HCT116 (cell line): ENCODE results near the gene GRIPAP1. TPM values are rescaled to one million over a fixed set of nuclear protein-coding genes. Genes with fewer than 3 reads are reported as not detected.

Source experiments
- ATAC-seq: fragments of 200-7000 bp; cut with Tn5 transposase; 2 replicates; pipeline ENCODE4 v1.9.1; 2020; ENCODE audit warnings: mild to moderate bottlenecking, moderate library complexity
- BruUV-seq: library from RNA; stranded (reverse); fragments of 400-500 nt; replicated peaks from 2 replicates; lab custom pipeline; 2021; lab: Mats Ljungman, UMichigan
- CTCF ChIA-PET: fragments of 300-600 bp; sonication (Branson Sonifier 250); formaldehyde crosslinking; loops from one replicate; lab custom pipeline; 2021; ENCODE audit warnings: antibody characterized with exemption; lab: Charles Lee
- POLR2A ChIA-PET: fragments of 300-600, 350-600 bp; sonication (Branson Sonifier 250); formaldehyde crosslinking; loops from one replicate; lab custom pipeline; 2021; ENCODE audit warnings: antibody characterized with exemption; lab: Charles Lee
- RAD21 ChIA-PET, 2 experiments: fragments of 300-600 bp; sonication (Branson Sonifier 250); formaldehyde crosslinking; loops; one replicate each; lab custom pipeline; 2023; ENCODE audit warnings: low total read pairs in 2 of 2; ENCODE audit not compliant: uncharacterized antibody in 2 of 2, unreplicated experiment in 2 of 2, low non-redundant PET in 1 of 2; lab: Charles Lee
- DNase-seq: peaks from one replicate; pipeline ENCODE4 v3.0.0-alpha.2; 2010; ENCODE audit warnings: low read depth, low spot score
- H2AFZ ChIP-seq: fragments of 200-600 bp; shearing (Covaris generic), sonication (generic); 2 replicates; pipeline ENCODE4 v1.6.1; 2017; ENCODE audit warnings: low read depth, mixed run types, mixed read lengths, antibody characterized with exemption, low read length; ENCODE audit not compliant: poor library complexity, severe bottlenecking
- H3K27ac ChIP-seq: 2 replicates; pipeline ENCODE4 v1.5.1; 2012; ENCODE audit warnings: low read depth, low read length
- H3K27me3 ChIP-seq: fragments of 200-600 bp; sonication (generic); 2 replicates; pipeline ENCODE4 v1.6.1; 2016; ENCODE audit warnings: mixed run types, low read length, mixed read lengths; ENCODE audit not compliant: insufficient read depth
- H3K36me3 ChIP-seq, 2 experiments: fragments of 200-500 bp in 1 of 2; fragments of 200-600 bp in 1 of 2; sonication (Bioruptor generic) in 1 of 2; sonication (generic) in 1 of 2; 2 replicates each; pipeline versions ENCODE4 v1.5.1 to v1.6.1; 2014 to 2016; ENCODE audit warnings: low read length in 2 of 2, inconsistent platforms in 1 of 2, mixed read lengths in 1 of 2, mixed run types in 1 of 2; ENCODE audit not compliant: insufficient read depth in 2 of 2, control insufficient read depth in 1 of 2
- H3K4me1 ChIP-seq, 2 experiments: fragments of 200-600 bp in 1 of 2; sonication (generic) in 1 of 2; 2 replicates each; pipeline versions ENCODE4 v1.5.1 to v1.6.1; 2012 to 2017; ENCODE audit warnings: low read length in 2 of 2, inconsistent platforms in 1 of 2, mild to moderate bottlenecking in 1 of 2, mixed read lengths in 1 of 2, mixed run types in 1 of 2, moderate library complexity in 1 of 2; ENCODE audit not compliant: insufficient read depth in 2 of 2, control insufficient read depth in 1 of 2
- H3K4me2 ChIP-seq: fragments of 200-600 bp; sonication (generic); 2 replicates; pipeline ENCODE4 v1.6.1; 2017; ENCODE audit warnings: mixed run types, low read length, mixed read lengths
- H3K4me3 ChIP-seq, 2 experiments: fragments of 200-600 bp in 1 of 2; sonication (generic) in 1 of 2; replicated peaks in 1 of 2; 2 replicates each; pipeline ENCODE4 v1.5.1; 2011 to 2016; ENCODE audit warnings: low read length in 2 of 2, control low read depth in 1 of 2, low read depth in 1 of 2, mild to moderate bottlenecking in 1 of 2, mixed read lengths in 1 of 2, mixed run types in 1 of 2
- H3K79me2 ChIP-seq: fragments of 200-600 bp; sonication (generic); 2 replicates; pipeline ENCODE4 v1.6.1; 2017; ENCODE audit warnings: mild to moderate bottlenecking, mixed run types, low read length, moderate library complexity, mixed read lengths; ENCODE audit not compliant: insufficient read depth
- H3K9ac ChIP-seq: fragments of 200-600 bp; sonication (generic); 2 replicates; pipeline ENCODE4 v1.6.1; 2016; ENCODE audit warnings: low read length, mixed read lengths
- H3K9me2 ChIP-seq: fragments of 200-600 bp; sonication (generic), shearing (Covaris generic); 2 replicates; pipeline ENCODE4 v1.6.1; 2017; ENCODE audit warnings: mixed run types, mild to moderate bottlenecking, moderate library complexity; ENCODE audit not compliant: insufficient read depth
- H3K9me3 ChIP-seq, 2 experiments: fragments of 200-500 bp in 1 of 2; fragments of 200-600 bp in 1 of 2; sonication (Bioruptor generic) in 1 of 2; sonication (generic) in 1 of 2; 2 replicates each; pipeline ENCODE4 v1.6.1; 2014 to 2017; ENCODE audit warnings: low read length in 2 of 2, mixed read lengths in 2 of 2, inconsistent platforms in 1 of 2, low read depth in 1 of 2, mild to moderate bottlenecking in 1 of 2, mixed run types in 1 of 2, moderate library complexity in 1 of 2; ENCODE audit not compliant: control insufficient read depth in 1 of 2, insufficient read depth in 1 of 2
- H4K20me1 ChIP-seq: fragments of 200-600 bp; sonication (generic), shearing (Covaris generic); 2 replicates; pipeline ENCODE4 v1.6.1; 2017; ENCODE audit warnings: mixed run types, mild to moderate bottlenecking, moderate library complexity; ENCODE audit not compliant: insufficient read depth
- RAD21 ChIP-seq: IDR thresholded peaks from 2 replicates; pipeline ENCODE4 v1.6.1; 2012; ENCODE audit warnings: low read depth, mild to moderate bottlenecking
- REST ChIP-seq: IDR thresholded peaks from 2 replicates; pipeline ENCODE4 v1.6.1; 2012; ENCODE audit warnings: low read depth
- SIN3A ChIP-seq: IDR thresholded peaks from 2 replicates; pipeline ENCODE4 v1.6.1; 2012; ENCODE audit warnings: low read depth
- SP1 ChIP-seq: IDR thresholded peaks from 2 replicates; pipeline ENCODE4 v1.6.1; 2012; ENCODE audit warnings: low read depth
- TCF7L2 ChIP-seq: IDR thresholded peaks from 2 replicates; pipeline ENCODE4 v1.7.0; 2011; ENCODE audit warnings: borderline replicate concordance, inconsistent platforms; ENCODE audit not compliant: insufficient read depth, insufficient read length; ENCODE audit errors: extremely low read depth
- intact Hi-C: fragments of 100-400 bp; cut with micrococcal nuclease; formaldehyde crosslinking; loops from 2 replicates; pipeline ENCODE4 v1.10.0; 2022
- total RNA-seq: library from RNA; stranded (reverse); gene quantifications from one replicate; pipeline ENCODE4 v1.2.1, GENCODE V29; 2021; ENCODE audit not compliant: unreplicated experiment
- TF ChIP-seq, protein P1 (sequence below), 3 experiments: fragments of 200-600 bp in 1 of 3; sonication (generic) in 1 of 3; IDR thresholded peaks in 2 of 3; conservative IDR thresholded peaks in 1 of 3; 2 replicates each; pipeline ENCODE4 v1.5.1; 2012 to 2017; ENCODE audit warnings: low read depth in 2 of 3, low read length in 2 of 3, antibody characterized with exemption in 1 of 3, borderline replicate concordance in 1 of 3, control low read depth in 1 of 3, mild to moderate bottlenecking in 1 of 3, mixed read lengths in 1 of 3, mixed run types in 1 of 3, moderate library complexity in 1 of 3; ENCODE audit not compliant: insufficient read depth in 1 of 3

The GRIPAP1 gene
- total RNA-seq, 1 experiment from 2014 or later, result 39.4 TPM

GRCh38 chrX:48972220-48973164, 29.6 kb downstream of the GRIPAP1 start:
- H3K9me2 ChIP-seq, result no peaks in the 10 kb centered on the region
- TF ChIP-seq SIN3A, result no peak
- TF ChIP-seq, protein P1, sequence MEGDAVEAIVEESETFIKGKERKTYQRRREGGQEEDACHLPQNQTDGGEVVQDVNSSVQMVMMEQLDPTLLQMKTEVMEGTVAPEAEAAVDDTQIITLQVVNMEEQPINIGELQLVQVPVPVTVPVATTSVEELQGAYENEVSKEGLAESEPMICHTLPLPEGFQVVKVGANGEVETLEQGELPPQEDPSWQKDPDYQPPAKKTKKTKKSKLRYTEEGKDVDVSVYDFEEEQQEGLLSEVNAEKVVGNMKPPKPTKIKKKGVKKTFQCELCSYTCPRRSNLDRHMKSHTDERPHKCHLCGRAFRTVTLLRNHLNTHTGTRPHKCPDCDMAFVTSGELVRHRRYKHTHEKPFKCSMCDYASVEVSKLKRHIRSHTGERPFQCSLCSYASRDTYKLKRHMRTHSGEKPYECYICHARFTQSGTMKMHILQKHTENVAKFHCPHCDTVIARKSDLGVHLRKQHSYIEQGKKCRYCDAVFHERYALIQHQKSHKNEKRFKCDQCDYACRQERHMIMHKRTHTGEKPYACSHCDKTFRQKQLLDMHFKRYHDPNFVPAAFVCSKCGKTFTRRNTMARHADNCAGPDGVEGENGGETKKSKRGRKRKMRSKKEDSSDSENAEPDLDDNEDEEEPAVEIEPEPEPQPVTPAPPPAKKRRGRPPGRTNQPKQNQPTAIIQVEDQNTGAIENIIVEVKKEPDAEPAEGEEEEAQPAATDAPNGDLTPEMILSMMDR (IDR thresholded peaks at IDR 0.05 in 2 of 3, conservative IDR thresholded peaks at IDR 0.05 in 1 of 3; ENCODE audit: borderline replicate concordance in 1 of 3, insufficient read depth in 1 of 3, low read depth in 2 of 3, low read length in 2 of 3), result peak; percentile 40 to 60 (median 58); a peak in 5 of 6 replicates
- no peak for TF ChIP-seq TCF7L2
- no peak for TF ChIP-seq REST
- no peak for TF ChIP-seq SP1
- TF ChIP-seq RAD21, result peak; percentile 43
- TF ChIP-seq, all 23 proteins: peak for 2
- no peak overlapping the region for H3K27ac ChIP-seq
- ChIA-PET POLR2A (interaction anchor here (1.0 kb wide), 1 partner anchor 14 kb away, joined by 4 read pairs; the partner anchor contains the start of gene OTUD5), RAD21 (no interaction called here), CTCF (no interaction called here)
- H3K4me2 ChIP-seq, result no peak overlapping the region
- peaks cover 0 to under 1% of the 10 kb centered on the region in 2 experiments; a peak in 1 of 4 replicates for H3K4me1 ChIP-seq
- no peak overlapping the region for H2AFZ ChIP-seq
- intact Hi-C loops, result loop anchor here (2.0 kb wide), 1 partner anchor 58 kb away; no protein-coding TSS in a partner anchor
- H3K36me3 ChIP-seq, result no peaks in the 10 kb centered on the region
- ATAC-seq (peak; percentile 91), DNase-seq (peak; percentile 10)
- H3K4me3 ChIP-seq, result no peak overlapping the region
- H3K9me3 ChIP-seq, result no peaks in the 10 kb centered on the region
- H3K27me3 ChIP-seq, result no peaks in the 10 kb centered on the region
- no peaks in the 10 kb centered on the region for H3K79me2 ChIP-seq
- BruUV-seq, result no TSS peak
- no peaks in the 10 kb centered on the region for H4K20me1 ChIP-seq
- no peak overlapping the region for H3K9ac ChIP-seq
